GM23338 (cell line): ENCODE data around the gene PLEKHG4B. TPM values are rescaled to one million over a fixed set of nuclear protein-coding genes. Genes with fewer than 3 reads are reported as not detected.
A peak's percentile ranks its signal among the peaks of the same experiment; 100 is the strongest.
"Not testable (repeated sequence)": the region's sequence is repeated elsewhere in the genome, so short reads cannot be mapped to it uniquely, and the experiment has no call there.

Source experiments
- ATAC-seq: fragments of 200-7000 bp; cut with Tn5 transposase; 3 replicates; pipeline ENCODE4 v1.9.1; 2020
- DNase-seq: peaks from one replicate; pipeline ENCODE4 v3.0.0-alpha.2; 2015; ENCODE audit warnings: low spot score
- H2AFZ ChIP-seq: fragments of 200-600 bp; sonication (generic); 2 replicates; pipeline ENCODE4 v1.8.0; 2016; ENCODE audit warnings: antibody characterized with exemption, mild to moderate bottlenecking, moderate library complexity
- H3F3A ChIP-seq: fragments of 200-600 bp; sonication (generic); replicated peaks from 2 replicates; pipeline ENCODE4 v1.8.0; 2017; ENCODE audit warnings: antibody characterized with exemption, mixed run types, low read depth
- H3K27ac ChIP-seq: fragments of 200-600 bp; sonication (generic); 2 replicates; pipeline ENCODE4 v1.6.1; 2016; ENCODE audit warnings: low read depth
- H3K27me3 ChIP-seq: fragments of 200-600 bp; sonication (generic); 2 replicates; pipeline ENCODE4 v1.8.0; 2016; ENCODE audit warnings: mild to moderate bottlenecking, mixed run types, moderate library complexity; ENCODE audit not compliant: insufficient read depth
- H3K36me3 ChIP-seq: fragments of 200-600 bp; sonication (generic); 2 replicates; pipeline ENCODE4 v1.8.0; 2016; ENCODE audit warnings: mild to moderate bottlenecking; ENCODE audit not compliant: insufficient read depth
- H3K4me1 ChIP-seq: fragments of 200-600 bp; sonication (generic); 2 replicates; pipeline ENCODE4 v1.8.0; 2016; ENCODE audit warnings: mild to moderate bottlenecking, moderate library complexity; ENCODE audit not compliant: insufficient read depth
- H3K4me2 ChIP-seq: fragments of 200-600 bp; sonication (generic); 2 replicates; pipeline ENCODE4 v1.7.1; 2017; ENCODE audit warnings: mixed run types
- H3K4me3 ChIP-seq: fragments of 200-600 bp; sonication (generic); 2 replicates; pipeline ENCODE4 v1.6.1; 2016; ENCODE audit warnings: mixed run types
- H3K79me2 ChIP-seq: fragments of 200-600 bp; sonication (generic); replicated peaks from 2 replicates; pipeline ENCODE4 v1.8.0; 2017; ENCODE audit warnings: mild to moderate bottlenecking; ENCODE audit not compliant: insufficient read depth
- H3K9me2 ChIP-seq: fragments of 200-600 bp; sonication (generic); 2 replicates; pipeline ENCODE4 v1.8.0; 2017; ENCODE audit not compliant: insufficient read depth
- H4K20me1 ChIP-seq: fragments of 200-600 bp; sonication (generic); replicated peaks from 2 replicates; pipeline ENCODE4 v1.8.0; 2017; ENCODE audit warnings: mild to moderate bottlenecking; ENCODE audit not compliant: insufficient read depth
- H3K27ac Mint-ChIP-seq: 2 replicates; pipeline ENCODE4 v1.8.0; 2020; ENCODE audit warnings: inconsistent platforms, mild to moderate bottlenecking, moderate library complexity, mixed read lengths
- H3K27me3 Mint-ChIP-seq: 3 replicates; pipeline ENCODE4 v1.8.0; 2022; ENCODE audit warnings: low read depth, mild to moderate bottlenecking, moderate library complexity, mixed read lengths, inconsistent platforms; ENCODE audit not compliant: insufficient read depth, poor library complexity
- H3K36me3 Mint-ChIP-seq: 3 replicates; pipeline ENCODE4 v1.8.0; 2021; ENCODE audit warnings: low read depth, mild to moderate bottlenecking, inconsistent platforms, moderate library complexity, mixed read lengths
- H3K4me1 Mint-ChIP-seq: 3 replicates; pipeline ENCODE4 v1.8.0; 2020; ENCODE audit warnings: mild to moderate bottlenecking, inconsistent platforms, mixed read lengths
- H3K4me3 Mint-ChIP-seq: 3 replicates; pipeline ENCODE4 v1.8.0; 2021; ENCODE audit warnings: moderate library complexity, mild to moderate bottlenecking, inconsistent platforms, mixed read lengths
- H3K9me3 Mint-ChIP-seq: 3 replicates; pipeline ENCODE4 v1.8.0; 2020; ENCODE audit warnings: moderate library complexity, mild to moderate bottlenecking, inconsistent platforms, mixed read lengths
- ETS1 ChIP-seq: IDR thresholded peaks from 2 replicates; pipeline ENCODE4 v1.6.1; 2016; ENCODE audit warnings: antibody characterized with exemption
- EZH2 ChIP-seq: fragments of 200-600 bp; sonication (generic); IDR thresholded peaks from one replicate; pipeline ENCODE4 v1.8.0; 2017; ENCODE audit warnings: antibody characterized with exemption, mild to moderate bottlenecking, low read depth; ENCODE audit not compliant: unreplicated experiment
- NANOG ChIP-seq: IDR thresholded peaks from 2 replicates; pipeline ENCODE4 v1.6.1; 2016; ENCODE audit warnings: antibody characterized with exemption, borderline replicate concordance
- POLR2AphosphoS5 ChIP-seq: IDR thresholded peaks from 2 replicates; pipeline ENCODE4 v1.6.1; 2016; ENCODE audit warnings: antibody characterized with exemption, low read depth
- REST ChIP-seq: IDR thresholded peaks from one replicate; pipeline ENCODE4 v1.6.1; 2018; ENCODE audit warnings: antibody characterized with exemption; ENCODE audit not compliant: unreplicated experiment
- polyA plus RNA-seq: library from polyadenylated mRNA; unstranded; fragments of >200 nt; fragmentation: Nextera tagmentation; extraction: Ambion mirVana; gene quantifications from 2 replicates; pipeline ENCODE4 v1.2.1, GENCODE V29; 2016
- total RNA-seq: library from RNA; depleted of rRNA; stranded (reverse); fragments of >200 nt; shearing (Covaris generic); gene quantifications from 2 replicates; pipeline ENCODE4 v1.2.3, GENCODE V29; 2014

PLEKHG4B gene
- total and polyA plus RNA-seq, 2 experiments from 2014 or later: 33.5 to 54.8 TPM

- Histone ChIP-seq H3F3A (0 out of 2 replicates have a peak, but pooled peaks cover 4% of the 10 kb centered on the region), H3K4me3 (no peak overlapping the region), H3K27ac (no peak overlapping the region), H3K4me1 (peaks cover 15% of the 10 kb centered on the region; the same call in 1 of the 2 replicates), H3K79me2 (peaks cover 4% of the 10 kb centered on the region; the same call in 1 of the 2 replicates), H3K9me2 (no peaks in the 10 kb centered on the region), H3K36me3 (no peaks in the 10 kb centered on the region), H2AFZ (no peak overlapping the region), H3K27me3 (peaks cover 23% of the 10 kb centered on the region), H3K4me2 (no peak overlapping the region), H4K20me1 (peaks cover 22% of the 10 kb centered on the region)
- peak; percentile 93 for TF ChIP-seq REST
- TF ChIP-seq EZH2: no peak
- H3K36me3 Mint-ChIP-seq: peaks cover 24% of the 10 kb centered on the region
- peaks cover 5% of the 10 kb centered on the region; the same call in 1 of the 3 replicates for H3K9me3 Mint-ChIP-seq
- ATAC-seq (peak; percentile 21), DNase-seq (peak; percentile 90)
- H3K27ac Mint-ChIP-seq: no peak overlapping the region
- peaks cover 25% of the 10 kb centered on the region for H3K4me1 Mint-ChIP-seq
- no peak overlapping the region; the same call in 2 of the 3 replicates for H3K4me3 Mint-ChIP-seq
- peaks cover 23% of the 10 kb centered on the region for H3K27me3 Mint-ChIP-seq
These were observed 35.2 kb upstream of the PLEKHG4B start for GRCh38 chr5:56561-57290.

- not testable (repeated sequence) for H3K27ac ChIP-seq, H3K4me2 ChIP-seq, H2AFZ ChIP-seq, H3K27me3 ChIP-seq, H3F3A ChIP-seq, H3K4me3 Mint-ChIP-seq, H3K4me3 ChIP-seq, H3K9me3 Mint-ChIP-seq, H3K9me2 ChIP-seq, H3K79me2 ChIP-seq, H3K27ac Mint-ChIP-seq, ATAC-seq, DNase-seq, H3K27me3 Mint-ChIP-seq, H3K4me1 ChIP-seq, H3K36me3 ChIP-seq
- Mint-ChIP-seq H3K36me3 (peaks cover 30% of the 10 kb centered on the region), H3K4me1 (peaks cover 16% of the 10 kb centered on the region)
- H4K20me1 ChIP-seq: peaks cover 17% of the 10 kb centered on the region
These were observed 31.7 kb upstream of the PLEKHG4B start for GRCh38 chr5:60250-60649.

GRCh38 chr5:70440-70839, 21.5 kb upstream of the PLEKHG4B start:
- H3K4me2 ChIP-seq: no peak overlapping the region
- no peak overlapping the region for H3K27ac ChIP-seq
- Mint-ChIP-seq H3K27ac (no peak overlapping the region), H3K27me3 (peaks cover 11% of the 10 kb centered on the region), H3K4me1 (peaks cover 18% of the 10 kb centered on the region), H3K9me3 (peaks cover 32% of the 10 kb centered on the region), H3K4me3 (no peak overlapping the region), H3K36me3 (peaks cover 38% of the 10 kb centered on the region)
- H3K79me2 ChIP-seq: no peaks in the 10 kb centered on the region
- H4K20me1 ChIP-seq: 0 out of 2 replicates have a peak, but pooled peaks cover 3% of the 10 kb centered on the region
- no peak overlapping the region for H2AFZ ChIP-seq
- H3K4me3 ChIP-seq: no peak overlapping the region
- 0 out of 2 replicates have a peak, but pooled peaks cover 13% of the 10 kb centered on the region for H3K9me2 ChIP-seq
- H3F3A ChIP-seq: 0 out of 2 replicates have a peak, but pooled peaks cover 5% of the 10 kb centered on the region
- H3K4me1 ChIP-seq: 0 out of 2 replicates have a peak, but pooled peaks cover 4% of the 10 kb centered on the region
- no peaks in the 10 kb centered on the region for H3K36me3 ChIP-seq
- ATAC-seq (no peak), DNase-seq (no peak)
- no peaks in the 10 kb centered on the region for H3K27me3 ChIP-seq
- TF ChIP-seq POLR2AphosphoS5 (no peak), NANOG (no peak), ETS1 (no peak)
